Measurements from ENCODE around the gene VAMP7.

DNA sequence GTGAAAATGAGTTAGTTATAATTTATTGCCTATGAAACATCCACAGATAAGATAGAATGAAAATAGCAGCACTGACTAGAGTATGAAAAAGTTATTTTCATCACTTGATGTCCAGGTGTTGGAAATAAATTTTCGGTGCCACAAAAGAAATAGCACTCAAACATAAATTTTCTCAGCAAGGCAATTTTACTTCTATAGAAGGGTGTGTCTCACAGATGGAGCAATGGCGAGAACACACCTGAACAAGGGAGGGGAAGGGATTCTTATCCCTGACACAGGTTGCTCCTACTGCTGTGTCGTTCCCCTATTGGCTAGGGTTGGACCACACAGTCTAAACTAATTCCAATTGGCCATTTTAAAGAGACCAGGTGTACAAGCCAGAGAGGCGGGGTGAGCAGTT is 13.3 kb upstream of the VAMP7 start:
- no peak for TF ChIP-seq PATZ1 (CRISPR knock-in tag; IDR thresholded peaks at IDR 0.05; ENCODE audit: borderline replicate concordance)
- TF ChIP-seq, protein P1, sequence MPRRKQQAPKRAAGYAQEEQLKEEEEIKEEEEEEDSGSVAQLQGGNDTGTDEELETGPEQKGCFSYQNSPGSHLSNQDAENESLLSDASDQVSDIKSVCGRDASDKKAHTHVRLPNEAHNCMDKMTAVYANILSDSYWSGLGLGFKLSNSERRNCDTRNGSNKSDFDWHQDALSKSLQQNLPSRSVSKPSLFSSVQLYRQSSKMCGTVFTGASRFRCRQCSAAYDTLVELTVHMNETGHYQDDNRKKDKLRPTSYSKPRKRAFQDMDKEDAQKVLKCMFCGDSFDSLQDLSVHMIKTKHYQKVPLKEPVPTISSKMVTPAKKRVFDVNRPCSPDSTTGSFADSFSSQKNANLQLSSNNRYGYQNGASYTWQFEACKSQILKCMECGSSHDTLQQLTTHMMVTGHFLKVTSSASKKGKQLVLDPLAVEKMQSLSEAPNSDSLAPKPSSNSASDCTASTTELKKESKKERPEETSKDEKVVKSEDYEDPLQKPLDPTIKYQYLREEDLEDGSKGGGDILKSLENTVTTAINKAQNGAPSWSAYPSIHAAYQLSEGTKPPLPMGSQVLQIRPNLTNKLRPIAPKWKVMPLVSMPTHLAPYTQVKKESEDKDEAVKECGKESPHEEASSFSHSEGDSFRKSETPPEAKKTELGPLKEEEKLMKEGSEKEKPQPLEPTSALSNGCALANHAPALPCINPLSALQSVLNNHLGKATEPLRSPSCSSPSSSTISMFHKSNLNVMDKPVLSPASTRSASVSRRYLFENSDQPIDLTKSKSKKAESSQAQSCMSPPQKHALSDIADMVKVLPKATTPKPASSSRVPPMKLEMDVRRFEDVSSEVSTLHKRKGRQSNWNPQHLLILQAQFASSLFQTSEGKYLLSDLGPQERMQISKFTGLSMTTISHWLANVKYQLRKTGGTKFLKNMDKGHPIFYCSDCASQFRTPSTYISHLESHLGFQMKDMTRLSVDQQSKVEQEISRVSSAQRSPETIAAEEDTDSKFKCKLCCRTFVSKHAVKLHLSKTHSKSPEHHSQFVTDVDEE (CRISPR knock-in tag; IDR thresholded peaks at IDR 0.05): no peak
- no peak for TF ChIP-seq PPARA (CRISPR knock-in tag; IDR thresholded peaks at IDR 0.05; ENCODE audit: borderline replicate concordance)
- no peak for TF ChIP-seq TOX (CRISPR knock-in tag; IDR thresholded peaks at IDR 0.05; ENCODE audit: borderline replicate concordance)
- TF ChIP-seq ARNTL (CRISPR knock-in tag; IDR thresholded peaks at IDR 0.05; ENCODE audit: borderline replicate concordance, low read depth): no peak
- TF ChIP-seq TCF4 (CRISPR knock-in tag; IDR thresholded peaks at IDR 0.05; ENCODE audit: borderline replicate concordance): no peak
- TF ChIP-seq BACH2 (CRISPR knock-in tag; IDR thresholded peaks at IDR 0.05; ENCODE audit: borderline replicate concordance): no peak
- TF ChIP-seq ZC3H10 (CRISPR knock-in tag; IDR thresholded peaks at IDR 0.05): no peak
- TF ChIP-seq ESRRG (CRISPR knock-in tag; IDR thresholded peaks at IDR 0.05): no peak
- TF ChIP-seq POU6F1 (CRISPR knock-in tag; IDR thresholded peaks at IDR 0.05; ENCODE audit: borderline replicate concordance, low read depth): no peak
- no peak for TF ChIP-seq ZFP30 (CRISPR knock-in tag; IDR thresholded peaks at IDR 0.05)
- no peak for TF ChIP-seq SNAI2 (CRISPR knock-in tag; IDR thresholded peaks at IDR 0.05)
- TF ChIP-seq ZNF70 (CRISPR knock-in tag; IDR thresholded peaks at IDR 0.05): no peak

Data from SK-N-SH treated with all-trans-retinoic acid at 6 μM for 48 hours (cell line).